HG03139 (cell line): ENCODE data around the gene TXNRD2.

ENCODE experiments used
- ATAC-seq: cut with Tn5 transposase; IDR thresholded peaks from one replicate; pipeline ENCODE4 v1.9.1; 2021; ENCODE audit not compliant: unreplicated experiment

Gene TXNRD2

GRCh38 chr22:19967850-19968449 is 26.3 kb upstream of the TXNRD2 start:
- ATAC-seq = no peak

- ATAC-seq = no peak
Measured at GRCh38 chr22:19966908-19967750, 25.5 kb upstream of the TXNRD2 start.

GRCh38 chr22:19965771-19966709 is 24.4 kb upstream of the TXNRD2 start:
- ATAC-seq = no peak

GRCh38 chr22:19964701-19965386 is 23.2 kb upstream of the TXNRD2 start:
- no peak for ATAC-seq

GRCh38 chr22:19963863-19964642 is 22.4 kb upstream of the TXNRD2 start:
- no peak for ATAC-seq

- no peak for ATAC-seq
Measured at GRCh38 chr22:19962909-19963806, 21.5 kb upstream of the TXNRD2 start.

GRCh38 chr22:19962246-19962908 is 20.8 kb upstream of the TXNRD2 start:
- no peak for ATAC-seq

GRCh38 chr22:19961868-19962245 is 20.2 kb upstream of the TXNRD2 start:
- no peak for ATAC-seq

GRCh38 chr22:19961201-19961580 is 19.6 kb upstream of the TXNRD2 start:
- ATAC-seq = no peak

- ATAC-seq = no peak
Measured at GRCh38 chr22:19960491-19961200, 19.0 kb upstream of the TXNRD2 start.

GRCh38 chr22:19959587-19960490 is 18.2 kb upstream of the TXNRD2 start:
- ATAC-seq = no peak

- no peak for ATAC-seq
Measured at GRCh38 chr22:19959043-19959586, 17.5 kb upstream of the TXNRD2 start.

GRCh38 chr22:19958083-19959042 is 16.7 kb upstream of the TXNRD2 start:
- no peak for ATAC-seq

GRCh38 chr22:19957445-19957844 is 15.8 kb upstream of the TXNRD2 start:
- no peak for ATAC-seq
